IMR-90 (cell line): ENCODE measurements around the gene EIF4E1B. TPM values are rescaled to one million over a fixed set of nuclear protein-coding genes. Genes with fewer than 3 reads are reported as not detected.

Experiments
- ATAC-seq: fragments of 200-7000 bp; cut with Tn5 transposase; 2 replicates; pipeline ENCODE4 v1.9.1; 2020; ENCODE audit warnings: low read depth, mild to moderate bottlenecking, moderate library complexity
- BruUV-seq: library from RNA; stranded (reverse); fragments of 400-500 nt; replicated peaks from 2 replicates; lab custom pipeline; 2021; lab: Mats Ljungman, UMichigan
- CTCF ChIA-PET: fragments of 300-600 bp; formaldehyde crosslinking; extraction: SDS; loops from one replicate; lab custom pipeline; 2021; ENCODE audit warnings: antibody characterized with exemption; lab: Yijun Ruan, JAX
- POLR2A ChIA-PET: fragments of 300-600 bp; sonication (Branson Sonifier 250); formaldehyde crosslinking; loops from one replicate; lab custom pipeline; 2022; ENCODE audit warnings: antibody characterized with exemption; ENCODE audit not compliant: unreplicated experiment; lab: Charles Lee
- DNase-seq: peaks from one replicate; pipeline ENCODE4 v3.0.0; 2013
- H2AFZ ChIP-seq: replicated peaks from 2 replicates; pipeline ENCODE3; 2013; ENCODE audit warnings: low read length, mild to moderate bottlenecking; ENCODE audit not compliant: poor library complexity
- H2AK5ac ChIP-seq: 2 replicates; pipeline ENCODE4 v1.6.1; 2013; ENCODE audit warnings: low read depth, low read length, inconsistent platforms
- H2AK9ac ChIP-seq: replicated peaks from 2 replicates; pipeline ENCODE3; 2013; ENCODE audit warnings: mild to moderate bottlenecking, low read depth, low read length, moderate library complexity; ENCODE audit not compliant: poor library complexity
- H2BK120ac ChIP-seq: 2 replicates; pipeline ENCODE4 v1.6.1; 2013; ENCODE audit warnings: low read depth, low read length, inconsistent platforms
- H2BK15ac ChIP-seq: 3 replicates; pipeline ENCODE4 v1.6.1; 2013; ENCODE audit warnings: low read depth, low read length, inconsistent platforms
- H2BK20ac ChIP-seq: 2 replicates; pipeline ENCODE4 v1.6.1; 2013; ENCODE audit warnings: low read depth, mild to moderate bottlenecking, inconsistent platforms, low read length, moderate library complexity
- H2BK5ac ChIP-seq: 2 replicates; pipeline ENCODE4 v1.6.1; 2013; ENCODE audit warnings: mild to moderate bottlenecking, low read depth, low read length, inconsistent platforms; ENCODE audit not compliant: poor library complexity, severe bottlenecking
- H3K14ac ChIP-seq: replicated peaks from 2 replicates; pipeline ENCODE4 v1.6.1; 2013; ENCODE audit warnings: low read depth, low read length, inconsistent platforms
- H3K18ac ChIP-seq: 2 replicates; pipeline ENCODE4 v1.6.1; 2013; ENCODE audit warnings: low read depth, low read length, control low read depth
- H3K23ac ChIP-seq: 2 replicates; pipeline ENCODE4 v1.6.1; 2013; ENCODE audit warnings: low read depth, low read length, inconsistent platforms
- H3K27ac ChIP-seq: 2 replicates; pipeline ENCODE4 v1.5.1; 2013; ENCODE audit warnings: mild to moderate bottlenecking, control low read depth, low read length; ENCODE audit not compliant: insufficient read depth
- H3K27me3 ChIP-seq: 2 replicates; pipeline ENCODE4 v1.6.1; 2013; ENCODE audit warnings: low read length; ENCODE audit not compliant: control insufficient read depth, insufficient read depth
- H3K36me3 ChIP-seq: 2 replicates; pipeline ENCODE4 v1.6.1; 2013; ENCODE audit warnings: low read length, mixed read lengths; ENCODE audit not compliant: control insufficient read depth, insufficient read depth
- H3K4ac ChIP-seq: 2 replicates; pipeline ENCODE4 v1.6.1; 2013; ENCODE audit warnings: low read depth, low read length, inconsistent platforms
- H3K4me1 ChIP-seq: 2 replicates; pipeline ENCODE4 v1.6.1; 2013; ENCODE audit warnings: low read length, mixed read lengths; ENCODE audit not compliant: control insufficient read depth, insufficient read depth
- H3K4me2 ChIP-seq: 2 replicates; pipeline ENCODE4 v1.6.1; 2013; ENCODE audit warnings: low read depth, mild to moderate bottlenecking, control low read depth, low read length, moderate library complexity
- H3K4me3 ChIP-seq: 2 replicates; pipeline ENCODE4 v1.5.1; 2013; ENCODE audit warnings: low read depth, mild to moderate bottlenecking, control low read depth, low read length, moderate library complexity; ENCODE audit not compliant: insufficient read depth
- H3K56ac ChIP-seq: 2 replicates; pipeline ENCODE4 v1.6.1; 2013; ENCODE audit warnings: low read length, inconsistent platforms; ENCODE audit not compliant: insufficient read depth; ENCODE audit errors: extremely low read depth
- H3K79me1 ChIP-seq, 2 experiments: 2 replicates each; pipeline ENCODE4 v1.6.1; 2013; ENCODE audit warnings: low read length in 2 of 2, inconsistent platforms in 1 of 2, low read depth in 1 of 2
- H3K9ac ChIP-seq: 2 replicates; pipeline ENCODE4 v1.6.1; 2013; ENCODE audit warnings: low read depth, low read length, control low read depth
- H3K9me1 ChIP-seq: 2 replicates; pipeline ENCODE4 v1.6.1; 2013; ENCODE audit warnings: low read length, inconsistent platforms; ENCODE audit not compliant: insufficient read depth
- H3K9me3 ChIP-seq: 2 replicates; pipeline ENCODE4 v1.6.1; 2013; ENCODE audit warnings: low read length; ENCODE audit not compliant: control insufficient read depth, insufficient read depth
- H4K20me1 ChIP-seq: 2 replicates; pipeline ENCODE4 v1.6.1; 2013; ENCODE audit warnings: low read length, inconsistent platforms; ENCODE audit not compliant: insufficient read depth
- H4K5ac ChIP-seq: 2 replicates; pipeline ENCODE4 v1.6.1; 2013; ENCODE audit warnings: mild to moderate bottlenecking, low read depth, low read length, control low read depth
- H4K8ac ChIP-seq, 2 experiments: 2 replicates each; pipeline ENCODE4 v1.6.1; 2013; ENCODE audit warnings: low read depth in 2 of 2, low read length in 2 of 2, control low read depth in 1 of 2, inconsistent platforms in 1 of 2
- H4K91ac ChIP-seq: 2 replicates; pipeline ENCODE4 v1.6.1; 2013; ENCODE audit warnings: low read depth, low read length, inconsistent platforms; ENCODE audit not compliant: insufficient read depth
- BHLHE40 ChIP-seq: fragments of 150-350 bp; IDR thresholded peaks from 2 replicates; pipeline ENCODE4 v1.6.1; 2016; ENCODE audit warnings: mild to moderate bottlenecking, low read depth, low read length
- CEBPB ChIP-seq: IDR thresholded peaks from 2 replicates; pipeline ENCODE4 v1.6.1; 2012; ENCODE audit warnings: low read depth, low read length, improper control_type of control experiment
- CHD1 ChIP-seq: IDR thresholded peaks from 2 replicates; pipeline ENCODE4 v1.6.1; 2012; ENCODE audit warnings: low read depth, low read length, improper control_type of control experiment
- FOS ChIP-seq: fragments of 150-350 bp; IDR thresholded peaks from 2 replicates; pipeline ENCODE4 v1.6.1; 2016; ENCODE audit warnings: low read depth, low read length
- MAFK ChIP-seq: IDR thresholded peaks from 2 replicates; pipeline ENCODE4 v1.6.1; 2012; ENCODE audit warnings: low read depth, low read length, improper control_type of control experiment
- MAZ ChIP-seq: IDR thresholded peaks from 2 replicates; pipeline ENCODE4 v1.6.1; 2012; ENCODE audit warnings: low read depth, mild to moderate bottlenecking, low read length, improper control_type of control experiment, moderate library complexity, borderline replicate concordance
- MXI1 ChIP-seq: IDR thresholded peaks from 2 replicates; pipeline ENCODE4 v1.6.1; 2012; ENCODE audit warnings: low read depth, mild to moderate bottlenecking, low read length, moderate library complexity, borderline replicate concordance
- NFE2L2 ChIP-seq: fragments of 150-350 bp; IDR thresholded peaks from 2 replicates; pipeline ENCODE4 v1.6.1; 2016; ENCODE audit warnings: low read depth, mild to moderate bottlenecking, low read length
- POLR2A ChIP-seq: IDR thresholded peaks from 2 replicates; pipeline ENCODE4 v1.6.1; 2012; ENCODE audit warnings: mild to moderate bottlenecking, low read depth, low read length
- RAD21 ChIP-seq: IDR thresholded peaks from 2 replicates; pipeline ENCODE4 v1.6.1; 2012; ENCODE audit warnings: low read length, improper control_type of control experiment
- RCOR1 ChIP-seq: IDR thresholded peaks from 2 replicates; pipeline ENCODE4 v1.6.1; 2012; ENCODE audit warnings: mild to moderate bottlenecking, low read length, improper control_type of control experiment; ENCODE audit not compliant: insufficient replicate concordance
- RFX5 ChIP-seq: IDR thresholded peaks from 2 replicates; pipeline ENCODE4 v1.8.0; 2012; ENCODE audit warnings: low read depth, mild to moderate bottlenecking, low read length, moderate library complexity
- SMC3 ChIP-seq: fragments of 150-350 bp; IDR thresholded peaks from 2 replicates; pipeline ENCODE4 v1.6.1; 2016; ENCODE audit warnings: low read depth, mild to moderate bottlenecking, antibody characterized with exemption, low read length, moderate library complexity
- WGBS, 2 experiments: methylation state at CpG; one replicate each; pipeline versions ENCODE4 v1.1.5 to v1.1.7; 2013; ENCODE audit warnings: missing lambda C conversion rate in 2 of 2; ENCODE audit not compliant: insufficient read length in 1 of 2; ENCODE audit errors: extremely low coverage in 2 of 2; 5-methylcytosine and 5-hydroxymethylcytosine counted together
- dilution Hi-C: fragments of 300-500 bp; cut with HindIII; formaldehyde crosslinking; loops from one replicate; pipeline ENCODE4 v1.14.3; 2018; ENCODE audit warnings: low sequenced_read_pairs; ENCODE audit not compliant: unreplicated experiment
- in situ Hi-C: fragments of 300-500 bp; cut with MboI; formaldehyde crosslinking; loops from 3 replicates; pipeline ENCODE4 v1.14.3; 2019; ENCODE audit warnings: low sequenced_read_pairs, inconsistent platforms, mixed read lengths
- intact Hi-C: fragments of 100-400 bp; cut with micrococcal nuclease; formaldehyde crosslinking; loops from 2 replicates; pipeline ENCODE4 v1.10.0; 2022
- polyA plus RNA-seq, 3 experiments: library from polyadenylated mRNA; depleted of rRNA; stranded (reverse); fragments of >200 nt; gene quantifications; 2 replicates each; pipeline ENCODE4 v1.2.3, GENCODE V29; 2012; ENCODE audit warnings: low replicate concordance in 1 of 3
- total RNA-seq: library from RNA; depleted of rRNA; stranded (reverse); fragments of >200 nt; gene quantifications from 2 replicates; pipeline ENCODE4 v1.2.3, GENCODE V29; 2012
- TF ChIP-seq, protein P1 (sequence below): fragments of 150-350 bp; IDR thresholded peaks from 2 replicates; pipeline ENCODE4 v1.6.1; 2016; ENCODE audit warnings: low read depth, mild to moderate bottlenecking, low read length, moderate library complexity, borderline replicate concordance
- TF ChIP-seq, protein P2 (sequence below): conservative IDR thresholded peaks from 2 replicates; pipeline ENCODE4 v1.5.1; 2012; ENCODE audit warnings: mild to moderate bottlenecking, low read depth, low read length, improper control_type of control experiment
- TF ChIP-seq, protein P3 (sequence below): fragments of 150-350 bp; IDR thresholded peaks from 2 replicates; pipeline ENCODE4 v1.6.1; 2017; ENCODE audit warnings: mild to moderate bottlenecking, antibody characterized with exemption, low read length, low read depth

EIF4E1B gene
- total and polyA plus RNA-seq, 2 of the 4 experiments (the other 2 are of a cell fraction), result not detected

DNA sequence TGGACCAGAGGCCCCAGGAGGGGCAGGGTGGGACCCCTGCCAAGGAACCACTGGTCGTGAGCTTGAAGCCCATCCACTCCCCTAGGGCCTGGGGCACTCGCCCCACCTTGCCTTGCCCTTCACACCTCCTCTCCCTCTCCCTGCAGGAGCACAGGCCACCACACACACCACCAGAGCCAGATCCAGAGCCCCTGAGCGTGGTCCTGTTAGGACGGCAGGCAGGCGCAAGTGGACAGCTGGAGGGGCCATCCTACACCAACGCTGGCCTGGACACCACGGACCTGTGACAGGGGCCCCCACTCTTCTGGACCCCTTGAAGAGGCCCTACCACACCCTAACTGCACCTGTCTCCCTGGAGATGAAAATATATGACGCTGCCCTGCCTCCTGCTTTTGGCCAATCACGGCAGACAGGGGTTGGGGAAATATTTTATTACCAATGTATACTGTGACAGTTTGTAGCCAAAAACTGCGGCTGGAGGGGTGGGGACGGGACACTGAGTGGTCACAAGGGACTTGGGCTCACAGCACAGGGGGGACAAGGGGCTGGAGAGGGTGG is 35.0 kb upstream of the EIF4E1B start:
- Histone ChIP-seq H3K27ac (no peak overlapping the region), H3K36me3 (no peaks in the 10 kb centered on the region; the same call in 1 of the 2 replicates), H3K9ac (no peak overlapping the region), H3K23ac (no peak overlapping the region), H3K56ac (no peak overlapping the region), H2BK20ac (no peak overlapping the region), H2BK120ac (no peak overlapping the region), H2AK5ac (no peak overlapping the region), H2AFZ (no peak overlapping the region), H3K9me1 (no peaks in the 10 kb centered on the region), H3K4me1 (no peaks in the 10 kb centered on the region), H4K91ac (no peak overlapping the region), H3K9me3 (no peaks in the 10 kb centered on the region), H3K79me1 (no peaks in the 10 kb centered on the region), H4K5ac (no peak overlapping the region), H2BK15ac (no peak overlapping the region), H4K20me1 (no peaks in the 10 kb centered on the region), H2AK9ac (no peak overlapping the region), H3K14ac (no peak overlapping the region), H3K4ac (no peak overlapping the region), H2BK5ac (no peak overlapping the region), H3K18ac (no peak overlapping the region), H3K27me3 (no peaks in the 10 kb centered on the region), H3K4me3 (no peak overlapping the region), H4K8ac (no peak overlapping the region), H3K4me2 (no peak overlapping the region)
- no CpG with 5 or more reads among the region's 11 CpGs for WGBS, 2 experiments
- in situ Hi-C loops, result no loop called here
- intact Hi-C loops, result no loop called here
- ChIA-PET CTCF (no interaction called here), POLR2A (no interaction called here)
- ATAC-seq (no peak), DNase-seq (no peak)
- BruUV-seq, result no TSS peak
- TF ChIP-seq RFX5 (no peak), SMC3 (no peak), MAFK (no peak), CEBPB (no peak), POLR2A (no peak), CHD1 (no peak), RCOR1 (no peak), MXI1 (no peak), NFE2L2 (no peak), RAD21 (no peak), FOS (no peak), MAZ (no peak), BHLHE40 (no peak)
- TF ChIP-seq, protein P1, sequence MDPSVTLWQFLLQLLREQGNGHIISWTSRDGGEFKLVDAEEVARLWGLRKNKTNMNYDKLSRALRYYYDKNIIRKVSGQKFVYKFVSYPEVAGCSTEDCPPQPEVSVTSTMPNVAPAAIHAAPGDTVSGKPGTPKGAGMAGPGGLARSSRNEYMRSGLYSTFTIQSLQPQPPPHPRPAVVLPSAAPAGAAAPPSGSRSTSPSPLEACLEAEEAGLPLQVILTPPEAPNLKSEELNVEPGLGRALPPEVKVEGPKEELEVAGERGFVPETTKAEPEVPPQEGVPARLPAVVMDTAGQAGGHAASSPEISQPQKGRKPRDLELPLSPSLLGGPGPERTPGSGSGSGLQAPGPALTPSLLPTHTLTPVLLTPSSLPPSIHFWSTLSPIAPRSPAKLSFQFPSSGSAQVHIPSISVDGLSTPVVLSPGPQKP, result no peak
- TF ChIP-seq, protein P2, sequence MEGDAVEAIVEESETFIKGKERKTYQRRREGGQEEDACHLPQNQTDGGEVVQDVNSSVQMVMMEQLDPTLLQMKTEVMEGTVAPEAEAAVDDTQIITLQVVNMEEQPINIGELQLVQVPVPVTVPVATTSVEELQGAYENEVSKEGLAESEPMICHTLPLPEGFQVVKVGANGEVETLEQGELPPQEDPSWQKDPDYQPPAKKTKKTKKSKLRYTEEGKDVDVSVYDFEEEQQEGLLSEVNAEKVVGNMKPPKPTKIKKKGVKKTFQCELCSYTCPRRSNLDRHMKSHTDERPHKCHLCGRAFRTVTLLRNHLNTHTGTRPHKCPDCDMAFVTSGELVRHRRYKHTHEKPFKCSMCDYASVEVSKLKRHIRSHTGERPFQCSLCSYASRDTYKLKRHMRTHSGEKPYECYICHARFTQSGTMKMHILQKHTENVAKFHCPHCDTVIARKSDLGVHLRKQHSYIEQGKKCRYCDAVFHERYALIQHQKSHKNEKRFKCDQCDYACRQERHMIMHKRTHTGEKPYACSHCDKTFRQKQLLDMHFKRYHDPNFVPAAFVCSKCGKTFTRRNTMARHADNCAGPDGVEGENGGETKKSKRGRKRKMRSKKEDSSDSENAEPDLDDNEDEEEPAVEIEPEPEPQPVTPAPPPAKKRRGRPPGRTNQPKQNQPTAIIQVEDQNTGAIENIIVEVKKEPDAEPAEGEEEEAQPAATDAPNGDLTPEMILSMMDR, result no peak
- TF ChIP-seq, protein P3, sequence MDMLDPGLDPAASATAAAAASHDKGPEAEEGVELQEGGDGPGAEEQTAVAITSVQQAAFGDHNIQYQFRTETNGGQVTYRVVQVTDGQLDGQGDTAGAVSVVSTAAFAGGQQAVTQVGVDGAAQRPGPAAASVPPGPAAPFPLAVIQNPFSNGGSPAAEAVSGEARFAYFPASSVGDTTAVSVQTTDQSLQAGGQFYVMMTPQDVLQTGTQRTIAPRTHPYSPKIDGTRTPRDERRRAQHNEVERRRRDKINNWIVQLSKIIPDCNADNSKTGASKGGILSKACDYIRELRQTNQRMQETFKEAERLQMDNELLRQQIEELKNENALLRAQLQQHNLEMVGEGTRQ, result no peak
- dilution Hi-C loops, result no loop called here
